BLaER1 (cell line): Measurements from ENCODE around the gene SP140L.
A peak's percentile ranks its signal among the peaks of the same experiment; 100 is the strongest.
"Not testable (repeated sequence)": the region's sequence is repeated elsewhere in the genome, so short reads cannot be mapped to it uniquely, and the experiment has no call there.

Experiments used
- H3K27ac ChIP-seq: shearing (Covaris generic); formaldehyde crosslinking; 2 replicates; pipeline ENCODE4 v1.8.1; 2022
- H3K27me3 ChIP-seq: shearing (Covaris generic); formaldehyde crosslinking; 2 replicates; pipeline ENCODE4 v1.8.1; 2022
- H3K36me3 ChIP-seq: shearing (Covaris generic); formaldehyde crosslinking; 2 replicates; pipeline ENCODE4 v1.8.1; 2022
- H3K4me1 ChIP-seq: shearing (Covaris generic); formaldehyde crosslinking; 2 replicates; pipeline ENCODE4 v1.8.1; 2022
- H3K4me2 ChIP-seq: shearing (Covaris generic); formaldehyde crosslinking; 2 replicates; pipeline ENCODE4 v1.8.1; 2022
- H3K4me3 ChIP-seq: shearing (Covaris generic); formaldehyde crosslinking; 2 replicates; pipeline ENCODE4 v1.8.1; 2022
- H3K9ac ChIP-seq: shearing (Covaris generic); formaldehyde crosslinking; 2 replicates; pipeline ENCODE4 v1.8.1; 2022
- H3K9me3 ChIP-seq: shearing (Covaris generic); formaldehyde crosslinking; 2 replicates; pipeline ENCODE4 v1.8.1; 2022
- H4K20me1 ChIP-seq: shearing (Covaris generic); formaldehyde crosslinking; 2 replicates; pipeline ENCODE4 v1.8.1; 2022
- Cebpa-rat ChIP-seq: shearing (Covaris generic); IDR thresholded peaks from 2 replicates; pipeline ENCODE4 v1.8.1; 2022

The SP140L gene

GRCh38 chr2:230430957-230431910 lies 104.2 kb downstream of the SP140L start:
- Histone ChIP-seq H3K27me3 (no peaks in the 10 kb centered on the region), H4K20me1 (peaks cover 22% of the 10 kb centered on the region; the same call in 1 of the 2 replicates), H3K4me3 (no peak overlapping the region), H3K27ac (no peak overlapping the region), H3K9me3 (peaks cover 71% of the 10 kb centered on the region), H3K36me3 (peaks cover 55% of the 10 kb centered on the region), H3K4me2 (no peak overlapping the region), H3K4me1 (no peaks in the 10 kb centered on the region), H3K9ac (no peak overlapping the region)
- TF ChIP-seq Cebpa-rat: no peak

GRCh38 chr2:230434677-230435324 lies 107.8 kb downstream of the SP140L start:
- no peak overlapping the region for H3K27ac ChIP-seq
- TF ChIP-seq Cebpa-rat: no peak
- peaks cover 22% of the 10 kb centered on the region; the same call in 1 of the 2 replicates for H4K20me1 ChIP-seq
- no peak overlapping the region for H3K4me3 ChIP-seq
- no peaks in the 10 kb centered on the region for H3K27me3 ChIP-seq
- H3K9ac ChIP-seq: no peak overlapping the region
- peaks cover 7% of the 10 kb centered on the region for H3K4me1 ChIP-seq
- no peak overlapping the region for H3K4me2 ChIP-seq
- H3K36me3 ChIP-seq: peaks cover 38% of the 10 kb centered on the region
- H3K9me3 ChIP-seq: peaks cover 46% of the 10 kb centered on the region

- Histone ChIP-seq H3K27ac (no peak overlapping the region), H3K27me3 (no peaks in the 10 kb centered on the region), H3K9ac (no peak overlapping the region), H3K4me1 (peaks cover 9% of the 10 kb centered on the region), H4K20me1 (peaks cover 21% of the 10 kb centered on the region; the same call in 1 of the 2 replicates), H3K36me3 (peaks cover 32% of the 10 kb centered on the region), H3K4me3 (no peak overlapping the region), H3K4me2 (no peak overlapping the region), H3K9me3 (peaks cover 40% of the 10 kb centered on the region)
- TF ChIP-seq Cebpa-rat: no peak
Measured at GRCh38 chr2:230435431-230435830, 108.4 kb downstream of the SP140L start.

- H3K4me1 ChIP-seq: peaks cover 20% of the 10 kb centered on the region
- H3K36me3 ChIP-seq: peaks cover 34% of the 10 kb centered on the region
- H3K9me3 ChIP-seq: peaks cover 12% of the 10 kb centered on the region
- not testable (repeated sequence) for H3K9ac ChIP-seq, H4K20me1 ChIP-seq, H3K27ac ChIP-seq, H3K27me3 ChIP-seq, H3K4me3 ChIP-seq
- H3K4me2 ChIP-seq: peak overlapping the region; percentile 31
Measured at GRCh38 chr2:230439121-230439520, 112.1 kb downstream of the SP140L start.

- H3K9me3 ChIP-seq: peaks cover 12% of the 10 kb centered on the region
- H3K9ac ChIP-seq: no peak overlapping the region
- peak overlapping the region; percentile 31 for H3K4me2 ChIP-seq
- no peak overlapping the region for H3K27ac ChIP-seq
- no peak for TF ChIP-seq Cebpa-rat
- peaks cover 20% of the 10 kb centered on the region for H3K4me1 ChIP-seq
- no peaks in the 10 kb centered on the region for H3K27me3 ChIP-seq
- peaks cover 3% of the 10 kb centered on the region; the same call in 1 of the 2 replicates for H4K20me1 ChIP-seq
- no peak overlapping the region for H3K4me3 ChIP-seq
- H3K36me3 ChIP-seq: peaks cover 39% of the 10 kb centered on the region
Measured at GRCh38 chr2:230439590-230439989, 112.6 kb downstream of the SP140L start.

- Histone ChIP-seq H3K27ac (no peak overlapping the region), H3K4me1 (peaks cover 20% of the 10 kb centered on the region), H4K20me1 (no peaks in the 10 kb centered on the region), H3K27me3 (no peaks in the 10 kb centered on the region), H3K4me3 (no peak overlapping the region), H3K4me2 (peak overlapping the region; percentile 46), H3K36me3 (peaks cover 48% of the 10 kb centered on the region), H3K9me3 (peaks cover 2% of the 10 kb centered on the region), H3K9ac (no peak overlapping the region)
- no peak for TF ChIP-seq Cebpa-rat
Measured at GRCh38 chr2:230441227-230441897, 114.4 kb downstream of the SP140L start.

GRCh38 chr2:230443541-230443940 lies 116.5 kb downstream of the SP140L start:
- H3K4me2 ChIP-seq: no peak overlapping the region
- TF ChIP-seq Cebpa-rat: no peak
- H3K27ac ChIP-seq: no peak overlapping the region
- no peak overlapping the region for H3K9ac ChIP-seq
- H3K36me3 ChIP-seq: peaks cover 63% of the 10 kb centered on the region
- no peak overlapping the region for H3K4me3 ChIP-seq
- H3K27me3 ChIP-seq: no peaks in the 10 kb centered on the region
- H3K9me3 ChIP-seq: no peaks in the 10 kb centered on the region; the same call in 1 of the 2 replicates
- H3K4me1 ChIP-seq: peaks cover 32% of the 10 kb centered on the region
- H4K20me1 ChIP-seq: no peaks in the 10 kb centered on the region

- Histone ChIP-seq H3K36me3 (peaks cover 72% of the 10 kb centered on the region), H3K27ac (no peak overlapping the region), H3K9ac (no peak overlapping the region), H3K4me3 (no peak overlapping the region), H3K4me1 (peaks cover 25% of the 10 kb centered on the region), H3K27me3 (no peaks in the 10 kb centered on the region), H3K9me3 (no peaks in the 10 kb centered on the region; the same call in 1 of the 2 replicates), H4K20me1 (no peaks in the 10 kb centered on the region), H3K4me2 (no peak overlapping the region)
- no peak for TF ChIP-seq Cebpa-rat
Measured at GRCh38 chr2:230444832-230445231, 117.8 kb downstream of the SP140L start.

- H3K4me3 ChIP-seq: no peak overlapping the region
- no peaks in the 10 kb centered on the region for H3K27me3 ChIP-seq
- no peaks in the 10 kb centered on the region for H4K20me1 ChIP-seq
- peaks cover 13% of the 10 kb centered on the region for H3K4me1 ChIP-seq
- no peak overlapping the region for H3K4me2 ChIP-seq
- no peak overlapping the region for H3K9ac ChIP-seq
- no peaks in the 10 kb centered on the region; the same call in 1 of the 2 replicates for H3K9me3 ChIP-seq
- no peak for TF ChIP-seq Cebpa-rat
- H3K27ac ChIP-seq: no peak overlapping the region
- H3K36me3 ChIP-seq: peaks cover 81% of the 10 kb centered on the region
Measured at GRCh38 chr2:230447036-230447435, 120.0 kb downstream of the SP140L start.
